UCSD-AML1 (cell line): ENCODE measurements around the gene KIFC3.
"Not testable (repeated sequence)": the region's sequence is repeated elsewhere in the genome, so short reads cannot be mapped to it uniquely, and the experiment has no call there.

Source experiments
- DNase-seq: peaks from one replicate; lab custom pipeline; 2025; ENCODE audit not compliant: unreplicated experiment; lab: John Stamatoyannopoulos, UW

Gene KIFC3

DNA sequence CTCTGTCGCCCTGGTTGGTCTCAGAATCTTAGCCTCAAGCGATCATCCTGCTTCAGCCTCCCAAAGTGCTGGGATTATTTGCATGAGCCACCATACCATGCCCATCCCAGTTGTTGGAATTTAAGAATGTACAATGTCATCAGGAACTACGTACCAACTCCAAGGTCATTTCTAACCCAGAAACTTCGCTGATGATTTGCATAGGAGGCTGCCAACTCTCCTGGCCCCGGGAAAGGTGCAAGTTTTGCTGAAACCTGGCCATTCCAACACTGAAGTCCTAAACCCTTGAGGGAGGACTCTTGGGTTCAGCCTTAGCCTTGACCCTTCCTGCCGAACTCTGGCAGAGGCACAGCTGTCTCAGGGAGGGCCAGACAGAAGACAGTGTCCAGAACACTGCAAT is 2.9 kb upstream of the KIFC3 start:
- no peak for DNase-seq

DNA sequence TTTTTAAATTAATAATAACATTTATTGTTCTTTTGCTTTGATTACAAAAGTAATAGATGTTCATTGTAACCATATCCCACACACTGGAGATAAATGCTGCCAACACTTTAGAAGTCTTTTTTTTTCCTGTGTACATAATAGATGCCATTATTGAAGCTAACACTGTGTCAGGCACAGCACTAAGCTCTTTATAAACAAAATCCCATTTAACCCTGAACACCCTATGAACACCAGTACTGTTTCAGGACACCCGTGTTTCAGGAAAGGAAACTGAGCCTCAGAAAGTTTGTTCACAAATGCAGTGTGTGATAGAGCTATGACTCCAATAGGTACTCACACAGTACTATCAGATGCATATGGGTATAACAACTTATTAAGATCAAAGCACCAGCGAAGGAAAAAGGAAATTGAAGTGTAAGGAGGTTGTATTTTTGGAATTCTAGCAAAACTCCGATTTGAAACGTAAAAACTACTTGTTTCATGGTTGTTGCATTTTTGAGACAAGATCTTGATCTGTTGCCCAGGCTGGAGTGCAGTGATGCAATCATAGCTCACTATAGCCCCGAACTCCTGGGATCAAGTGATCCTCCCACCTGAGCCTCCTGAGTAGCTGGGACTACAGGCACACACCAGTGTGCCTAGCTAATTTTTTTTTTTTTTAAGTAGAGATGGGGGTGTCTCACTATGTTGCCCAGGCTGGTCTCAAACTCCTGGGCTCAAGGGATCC is 2.0 kb upstream of the KIFC3 start:
- DNase-seq: no peak

DNA sequence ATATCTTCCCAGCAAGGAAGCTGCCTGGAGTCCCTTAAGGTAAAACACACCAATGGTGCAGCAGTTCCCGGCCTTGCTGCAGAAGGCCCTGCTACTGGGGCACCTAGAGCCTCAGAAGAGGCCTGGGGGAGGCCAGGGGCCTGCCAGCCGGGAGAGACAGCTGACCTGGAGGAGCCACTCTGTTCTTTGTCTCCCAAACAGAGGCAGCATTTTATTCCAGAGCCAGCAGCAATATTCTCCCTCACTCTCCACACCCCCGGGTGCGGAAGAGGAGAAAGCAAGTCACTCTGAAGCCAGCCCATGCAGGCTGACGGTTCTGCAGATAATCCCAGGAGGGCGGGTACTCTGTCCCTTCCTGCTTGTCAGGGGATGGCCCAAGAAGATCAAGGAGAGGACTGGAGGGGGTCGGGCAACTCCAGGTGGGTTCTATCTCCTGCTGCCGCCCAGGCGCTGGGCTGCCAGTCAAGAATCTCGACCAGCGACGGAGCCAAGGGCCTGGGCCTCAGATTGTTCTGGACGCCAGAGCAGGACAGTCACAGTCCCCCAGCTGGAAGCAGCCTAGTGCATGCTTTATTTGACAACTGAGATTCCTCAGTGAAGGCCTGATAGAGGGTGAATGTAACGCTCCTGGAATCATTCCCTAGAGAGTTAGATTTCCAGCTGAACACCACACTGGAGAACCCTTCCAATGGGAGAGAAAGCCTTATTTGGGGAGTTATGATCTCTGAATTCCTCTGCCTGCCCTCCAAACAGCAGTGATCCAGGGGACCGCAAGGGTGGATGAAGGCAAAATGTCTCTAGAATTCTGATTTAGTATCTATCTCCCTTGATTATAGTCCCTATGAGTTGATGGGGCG is 1.1 kb upstream of the KIFC3 start:
- DNase-seq: no peak

DNA sequence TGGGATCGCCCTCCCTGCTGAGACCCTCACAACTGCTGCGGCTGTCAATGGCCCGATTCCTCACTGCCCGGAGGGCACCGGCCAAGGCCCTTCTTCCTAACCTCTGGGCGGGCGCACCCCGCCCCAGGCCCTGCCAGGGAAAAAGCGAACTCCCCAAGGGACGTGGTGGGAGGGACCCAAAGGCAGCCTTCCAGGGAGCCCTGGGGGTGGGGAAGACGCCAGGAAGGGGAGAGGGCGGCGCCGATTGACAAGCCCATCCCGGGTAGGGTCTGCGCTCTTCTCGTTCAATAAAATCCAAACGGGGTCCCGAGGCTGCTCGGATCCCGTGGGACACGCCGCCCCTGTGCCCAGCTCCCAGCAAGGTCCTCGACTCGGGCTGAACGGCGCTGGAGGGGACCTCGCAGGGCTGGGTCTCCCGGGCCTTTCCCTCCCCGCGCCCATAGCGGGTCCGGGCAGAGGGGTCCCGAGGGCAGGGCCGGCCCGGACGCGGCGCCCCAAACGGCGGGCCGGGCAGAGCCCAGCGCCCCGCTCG is 416 bp downstream of the KIFC3 start:
- DNase-seq: no peak

DNA sequence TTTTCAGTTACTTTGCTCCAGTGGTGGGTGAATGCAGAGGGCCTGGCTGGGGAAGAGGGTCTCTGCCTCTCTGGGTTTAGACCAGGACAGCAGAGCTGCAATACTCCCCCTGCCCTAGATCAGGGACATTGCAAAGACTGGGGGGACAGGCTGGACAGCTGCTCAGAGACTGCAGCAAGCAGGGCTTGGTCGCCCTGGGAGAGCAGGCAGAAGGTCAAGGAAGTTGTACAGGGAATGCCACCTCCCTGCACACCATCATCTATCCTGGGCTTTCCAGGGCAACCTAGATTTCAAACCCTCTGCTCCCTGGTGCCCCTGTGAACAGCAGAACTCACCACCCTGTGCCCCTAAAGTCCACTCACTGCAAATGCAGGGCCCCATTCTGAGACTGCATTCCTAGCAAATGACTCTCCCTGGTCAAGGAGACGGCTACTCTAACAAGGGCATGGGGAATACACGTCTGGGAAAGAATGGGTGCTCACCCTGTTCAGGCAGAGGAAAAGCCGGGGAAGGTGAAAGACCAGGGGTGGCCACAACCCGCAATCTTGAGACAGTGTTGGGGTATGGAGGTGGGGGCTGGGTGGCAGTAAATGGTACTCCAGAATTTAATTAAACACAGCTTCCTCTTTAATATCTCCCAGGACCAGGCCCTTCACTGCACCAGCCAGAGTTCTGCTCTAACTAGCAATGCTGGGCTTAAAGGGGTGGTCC is 1.0 kb downstream of the KIFC3 start:
- DNase-seq: no peak

DNA sequence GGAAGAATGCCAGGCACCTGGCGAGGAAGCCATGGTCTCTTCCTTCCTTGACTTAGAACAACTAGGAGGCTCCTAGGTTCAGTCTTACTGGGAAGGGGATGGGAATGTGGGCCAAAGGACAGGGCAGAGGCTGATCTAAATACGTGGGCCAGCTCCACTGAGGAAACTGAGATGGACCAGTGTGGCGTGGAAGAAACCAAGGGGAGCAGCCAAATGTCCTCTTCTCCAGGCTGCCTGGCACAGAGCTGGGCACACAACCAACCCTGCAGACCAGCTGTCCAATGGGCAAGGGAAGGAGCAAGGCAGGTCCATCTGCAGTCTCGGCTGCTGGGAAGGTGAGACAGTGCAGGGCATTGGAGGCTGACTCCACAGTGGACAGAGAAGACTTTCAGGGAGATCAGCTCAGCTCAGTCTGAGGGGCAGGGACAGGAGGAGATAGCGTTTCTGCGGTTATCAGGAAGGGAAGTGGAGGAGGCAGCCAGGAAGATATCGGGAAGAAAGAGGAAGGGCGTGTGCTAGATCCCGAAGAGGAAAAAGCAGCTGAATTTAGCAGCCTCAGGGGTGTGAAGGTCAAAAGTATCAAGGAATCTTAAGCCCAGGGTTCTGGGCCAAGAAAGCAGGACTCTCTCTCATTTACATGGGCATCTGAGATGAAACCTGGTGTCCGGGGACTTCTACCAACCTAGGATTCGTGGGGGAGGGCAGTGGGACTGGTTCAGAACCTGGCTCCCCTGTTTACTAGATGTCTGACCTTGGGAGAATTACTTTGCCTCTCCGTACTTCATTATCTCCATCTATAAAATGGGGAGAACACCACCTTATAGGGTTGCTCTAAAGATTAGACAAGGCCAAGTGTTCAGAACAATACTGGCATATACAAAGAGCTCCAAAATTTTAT is 1.8 kb downstream of the KIFC3 start:
- peak; percentile 40 for DNase-seq

DNA sequence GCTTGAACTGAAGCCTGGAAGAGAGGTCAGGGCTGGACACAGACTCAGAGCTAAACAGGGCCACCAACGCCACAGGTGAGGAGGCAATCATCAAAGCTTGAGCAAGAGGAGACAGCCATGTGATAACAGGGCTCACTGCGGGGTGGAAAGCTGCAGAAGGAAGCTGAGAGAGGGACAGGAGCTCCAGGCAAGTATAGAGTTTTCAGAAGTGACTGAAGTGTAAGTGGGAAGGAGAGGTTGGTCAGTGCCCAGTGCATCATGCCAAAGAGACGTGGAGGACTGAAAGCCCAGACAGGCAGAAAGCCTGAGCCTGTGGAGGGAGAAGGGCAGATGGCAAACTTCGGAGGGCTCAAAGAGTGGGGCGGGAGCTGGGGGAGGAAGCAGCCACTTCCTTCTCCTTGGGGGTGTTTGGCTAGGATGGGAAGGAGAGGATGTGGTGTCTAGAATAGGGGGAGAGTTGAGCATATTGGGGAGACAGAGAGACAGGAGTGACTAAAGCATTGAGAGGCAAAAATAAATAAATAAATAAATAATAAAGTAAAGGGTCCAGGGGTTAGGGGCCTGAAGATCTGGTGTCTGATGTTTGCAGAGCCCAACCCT is 2.6 kb downstream of the KIFC3 start:
- DNase-seq: peak; percentile 71

DNA sequence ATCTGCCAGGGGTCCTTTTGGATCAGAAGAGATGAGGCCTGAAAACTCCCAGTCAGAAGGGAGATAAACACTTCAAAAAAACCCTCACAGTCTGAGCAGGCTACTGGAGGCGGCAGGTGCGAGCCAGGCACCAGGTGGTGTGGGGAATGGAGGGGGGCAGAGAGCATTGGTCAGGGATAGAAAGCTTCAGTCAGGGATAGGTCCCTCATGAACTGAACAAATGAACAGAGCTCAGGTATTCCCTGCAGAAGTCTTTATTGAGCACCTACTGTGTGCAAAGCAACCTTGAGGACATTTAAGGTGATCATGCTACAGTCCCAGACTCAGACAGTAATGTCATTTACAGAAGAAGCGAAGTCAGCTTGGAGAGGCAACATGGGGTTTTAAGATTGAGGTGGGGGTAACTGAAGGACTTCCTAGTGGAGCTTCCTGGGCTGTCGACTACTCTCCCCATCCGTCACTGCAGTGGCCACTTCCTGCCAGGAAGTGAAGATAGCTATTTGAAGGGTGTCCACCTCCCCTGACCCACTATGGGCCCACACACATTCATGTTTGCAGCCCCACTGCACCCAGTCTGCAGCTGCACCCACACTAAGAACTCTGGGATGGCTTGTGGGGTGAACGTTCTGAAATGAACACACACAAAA is 3.2 kb downstream of the KIFC3 start:
- peak; percentile 62 for DNase-seq

DNA sequence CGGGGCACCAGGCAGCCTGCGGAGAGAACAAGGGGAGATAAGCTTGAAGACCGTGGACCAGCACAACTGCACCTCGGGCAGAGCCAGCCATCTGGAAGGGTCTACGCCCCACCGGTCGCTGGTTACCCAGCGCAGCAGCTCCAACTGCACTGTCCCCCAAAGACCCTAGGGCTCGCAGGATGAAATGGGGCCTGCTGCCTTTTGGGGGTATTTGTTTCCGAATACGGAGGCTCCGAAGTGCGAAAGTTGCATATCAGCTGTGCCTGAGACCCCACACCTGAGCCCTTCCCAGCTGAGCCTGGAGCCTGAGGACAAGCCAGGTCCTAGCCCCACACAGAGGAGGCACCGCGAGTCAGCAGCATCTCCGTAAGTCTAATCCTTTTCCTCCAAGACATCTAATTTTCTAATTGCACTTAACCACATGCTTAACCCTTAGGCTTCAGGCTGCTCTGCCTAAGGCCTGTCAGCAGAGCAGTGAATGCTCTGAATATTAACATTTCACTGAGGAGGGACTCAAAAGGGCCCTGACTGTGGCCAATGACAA is 4.0 kb downstream of the KIFC3 start:
- no peak for DNase-seq

DNA sequence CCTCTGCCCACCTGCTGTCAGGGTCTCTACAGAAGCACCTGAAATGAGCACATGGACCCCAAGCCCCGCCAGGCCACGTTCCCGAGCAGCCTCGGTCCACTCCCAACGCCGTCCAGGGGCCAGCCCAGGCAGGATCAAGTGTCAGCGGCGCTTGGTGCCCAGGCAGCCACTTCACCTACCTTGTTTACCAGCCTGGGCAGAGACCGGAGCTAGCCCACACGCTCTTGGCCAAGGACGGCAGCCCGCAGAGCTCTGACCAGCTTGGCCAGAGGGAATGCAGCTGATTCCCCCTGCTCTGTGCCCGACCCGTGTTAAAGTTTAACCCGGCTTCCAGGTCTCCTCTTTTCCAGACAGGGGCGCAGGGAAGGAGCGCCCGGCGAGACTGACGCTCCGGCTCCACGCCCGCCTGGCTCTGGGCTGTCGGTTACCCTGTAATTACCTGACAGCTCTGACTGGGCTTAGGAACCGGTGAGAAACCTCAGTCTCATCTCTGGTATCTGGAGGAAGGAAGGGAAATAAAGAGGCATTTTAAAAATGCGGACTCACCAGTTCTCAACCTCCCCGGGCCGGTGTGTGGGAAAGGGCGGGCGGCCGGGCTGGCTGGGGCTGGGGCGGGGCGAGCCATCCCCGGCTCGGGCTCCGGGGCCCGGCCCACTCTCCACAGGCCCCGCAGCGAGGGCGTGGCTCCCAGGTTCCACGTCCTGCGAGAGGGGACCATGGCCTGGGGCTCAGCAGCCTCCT is 4.6 kb downstream of the KIFC3 start:
- DNase-seq: no peak

DNA sequence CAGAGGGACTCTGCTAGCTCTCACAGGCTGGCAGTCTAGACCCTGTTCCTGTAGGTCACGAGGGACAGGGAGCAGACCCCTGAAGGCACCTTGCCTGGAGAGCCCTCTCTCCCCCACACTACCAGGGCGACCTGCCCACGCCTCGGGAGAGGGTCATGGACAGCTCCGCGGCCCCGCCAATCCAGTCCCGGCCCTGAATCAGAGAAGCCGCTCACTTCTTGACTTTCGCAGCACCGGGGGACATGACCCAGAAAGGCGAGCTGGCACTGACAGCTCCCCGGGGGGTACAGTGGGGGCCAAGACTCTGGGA is 5.1 kb downstream of the KIFC3 start:
- no peak for DNase-seq

DNA sequence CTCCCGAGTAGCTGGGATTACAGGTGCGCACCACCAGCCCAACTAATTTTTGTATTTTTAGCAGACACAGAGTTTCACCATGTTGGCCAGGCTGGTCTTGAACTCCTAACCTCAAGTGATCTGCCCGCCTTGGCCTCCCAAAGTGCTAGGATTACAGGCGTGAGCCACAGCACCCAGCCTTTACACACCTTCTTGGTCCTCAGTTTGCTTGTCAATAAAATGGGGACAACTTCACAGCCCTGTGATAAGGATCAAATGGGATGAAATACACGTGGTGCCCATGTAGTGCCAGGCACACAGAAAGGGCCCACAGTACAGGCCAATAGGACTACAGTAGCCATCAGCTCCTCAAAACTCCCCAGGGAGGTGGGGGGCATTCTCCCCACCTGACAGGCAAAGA is 6.3 kb downstream of the KIFC3 start:
- not testable (repeated sequence) for DNase-seq

DNA sequence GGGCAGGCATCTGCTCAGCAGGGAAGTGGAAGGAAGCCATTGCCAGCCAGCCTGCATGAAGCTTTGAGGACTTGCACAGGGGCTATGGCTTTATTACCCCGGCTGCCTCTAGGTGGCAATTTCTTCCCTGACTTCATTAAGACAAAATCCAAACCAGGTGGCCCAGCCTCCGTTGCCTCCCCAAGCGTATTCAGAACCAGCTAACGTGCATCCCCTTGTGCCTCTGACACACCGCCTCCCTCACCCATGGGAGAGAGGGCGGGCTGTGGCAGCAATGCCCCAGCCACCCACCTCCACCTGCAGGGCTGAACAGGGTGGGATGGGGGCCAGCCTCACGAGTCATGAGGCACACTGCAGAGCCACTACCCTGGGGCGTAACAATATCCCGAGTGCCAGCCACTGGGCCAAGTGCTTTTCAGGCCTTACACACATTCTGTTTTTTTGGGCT is 6.8 kb downstream of the KIFC3 start:
- DNase-seq: peak; percentile 49

DNA sequence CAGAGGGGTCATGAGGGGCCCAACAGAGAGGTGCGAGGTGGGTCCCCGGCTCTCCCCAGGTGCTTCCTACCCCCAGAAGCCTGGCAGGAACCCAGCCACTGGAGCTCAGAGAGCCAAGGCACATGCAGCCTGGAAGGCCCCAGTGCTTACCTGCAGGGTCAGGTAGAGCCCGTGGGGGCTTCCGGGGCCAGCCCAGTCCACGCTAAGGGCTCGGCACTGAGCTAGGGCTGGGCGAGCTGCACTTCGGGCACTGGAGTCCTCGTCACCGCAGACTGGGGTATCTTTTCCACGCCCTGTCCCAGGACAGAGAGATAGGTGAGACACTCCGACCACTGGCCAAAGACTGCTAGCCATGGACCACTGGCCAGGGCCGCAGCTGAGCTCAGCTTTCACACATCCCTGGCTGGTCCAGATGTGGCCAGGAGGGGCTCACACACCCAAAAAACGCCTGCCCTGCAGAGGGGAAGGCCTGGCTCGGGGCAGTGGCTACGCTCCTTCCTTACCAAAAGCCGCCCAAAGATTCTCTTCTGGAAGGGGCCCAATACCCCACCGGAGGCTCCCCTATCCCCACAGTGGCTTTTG is 7.4 kb downstream of the KIFC3 start:
- DNase-seq: no peak

DNA sequence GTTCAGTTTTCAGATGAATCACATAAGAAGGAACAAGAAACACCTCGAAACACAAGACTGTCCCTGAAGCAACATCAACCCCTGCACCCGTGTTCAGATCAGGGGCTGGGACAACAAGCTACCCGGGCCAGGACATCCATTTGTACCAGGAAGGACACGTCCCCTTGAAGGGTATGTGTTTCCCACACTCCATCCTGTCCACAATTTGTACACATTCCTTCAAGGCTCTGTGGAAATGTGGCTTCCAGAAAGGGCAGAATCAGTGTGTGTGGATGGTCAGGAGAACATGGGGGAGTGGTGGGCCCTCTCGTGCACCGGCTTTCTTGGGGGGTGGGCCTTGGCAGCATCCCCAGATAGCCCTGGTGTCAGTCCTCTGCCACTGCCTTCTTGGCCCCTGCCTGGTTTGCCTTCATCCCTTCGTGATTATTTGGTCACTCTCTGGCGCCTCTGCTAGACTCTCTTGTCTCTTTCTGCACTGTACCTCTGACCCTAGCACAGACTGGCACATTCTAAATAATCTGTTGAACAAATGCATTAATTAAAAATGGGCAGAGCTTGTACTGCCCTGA is 10.3 kb downstream of the KIFC3 start:
- no peak for DNase-seq

DNA sequence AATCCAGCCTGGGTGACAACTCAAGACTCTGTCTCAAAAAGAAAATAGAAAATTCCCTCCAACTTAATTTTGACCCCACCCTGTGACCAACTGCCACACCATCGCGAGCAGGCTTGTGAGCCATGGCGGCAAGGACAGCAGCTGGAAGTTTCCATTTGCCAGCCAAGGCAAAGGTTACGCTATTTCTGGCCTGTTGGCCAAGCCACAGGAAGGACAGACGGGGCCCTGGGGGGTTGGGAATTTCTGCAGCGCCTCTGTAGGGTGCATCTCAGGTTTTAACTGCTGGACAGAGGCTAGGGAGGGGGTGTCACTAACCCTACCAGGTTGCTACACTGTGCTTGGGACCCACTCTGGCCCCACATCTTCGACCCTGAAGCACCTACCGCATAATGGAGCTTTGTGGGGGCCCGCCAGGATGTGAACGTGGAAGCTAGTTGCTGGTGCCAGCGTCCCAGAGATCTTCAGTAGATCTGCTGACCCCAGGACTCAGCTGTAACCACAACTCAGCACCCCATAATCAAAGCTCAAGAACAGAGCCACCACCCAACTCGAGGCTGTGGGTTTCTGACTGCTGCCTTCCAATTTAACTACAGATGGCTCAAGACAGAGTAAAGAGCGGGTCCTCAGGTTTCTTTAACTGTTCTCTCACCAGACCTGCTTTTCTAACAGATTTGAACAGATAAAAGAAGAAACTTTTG is 10.9 kb downstream of the KIFC3 start:
- DNase-seq: no peak

DNA sequence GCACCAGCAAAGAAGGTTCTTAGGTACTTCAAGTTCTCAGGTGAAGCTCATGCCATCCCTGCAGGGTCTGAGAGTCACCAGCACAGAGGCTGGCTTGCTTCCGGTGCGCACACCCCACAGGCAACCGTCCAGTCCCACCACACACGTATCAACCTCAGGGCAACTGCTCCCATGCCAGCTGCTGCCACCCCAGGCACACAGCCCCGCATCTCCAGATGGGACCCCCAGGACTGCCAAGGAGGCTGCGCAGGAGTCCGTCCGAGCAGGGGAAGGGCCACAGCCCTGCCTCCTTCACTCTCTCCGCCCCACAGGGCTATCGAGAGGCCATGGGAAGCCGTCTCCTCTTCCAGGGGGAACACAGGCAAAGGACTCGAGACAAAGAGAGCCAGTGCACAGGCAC is 13.3 kb downstream of the KIFC3 start:
- no peak for DNase-seq
